Uterus (tissue), 4 donors: ENCODE results near the gene BRAF. TPM values are rescaled to one million over a fixed set of nuclear protein-coding genes. Genes with fewer than 3 reads are reported as not detected.

Experiments
- DNase-seq, 2 donors: peaks; one replicate each; pipeline ENCODE4 v3.0.0-alpha.2; 2019 to 2020
- H3K27ac ChIP-seq, 2 donors: fragments of 200-600 bp; sonication (generic); 1 replicate in 1 of 2; 2 replicates in 1 of 2; pipeline ENCODE4 v1.5.1; 2016 to 2018
- H3K27me3 ChIP-seq, 2 donors: fragments of 200-600 bp; sonication (generic); one replicate each; pipeline ENCODE4 v1.5.1; 2018 to 2019; ENCODE audit warnings: control low read depth in 1 of 2
- H3K36me3 ChIP-seq, 2 donors: fragments of 200-600 bp; sonication (generic); one replicate each; pipeline ENCODE4 v1.5.1; 2019; ENCODE audit warnings: control low read depth in 1 of 2
- H3K4me1 ChIP-seq, 2 donors: fragments of 200-600 bp; sonication (generic); one replicate each; pipeline ENCODE4 v1.5.1; 2018 to 2019; ENCODE audit warnings: control low read depth in 1 of 2
- H3K4me3 ChIP-seq, 2 donors: fragments of 200-600 bp; sonication (generic); 1 replicate in 1 of 2; 2 replicates in 1 of 2; pipeline ENCODE4 v1.5.1; 2018 to 2019; ENCODE audit warnings: mild to moderate bottlenecking in 1 of 2
- H3K9me3 ChIP-seq, 2 donors: fragments of 200-600 bp; sonication (generic); one replicate each; pipeline ENCODE4 v1.5.1; 2019; ENCODE audit warnings: control low read depth in 1 of 2
- CTCF ChIP-seq, 4 experiments: fragments of 200-600 bp in 2 of 4; fragments of 450-650 bp in 2 of 4; sonication (generic) in 2 of 4; IDR thresholded peaks; one replicate each; pipeline ENCODE4 v1.5.1; 2016 to 2019; ENCODE audit warnings: antibody characterized with exemption in 4 of 4, mild to moderate bottlenecking in 2 of 4, moderate library complexity in 1 of 4
- POLR2A ChIP-seq, 2 donors: fragments of 450-650 bp; IDR thresholded peaks; one replicate each; pipeline ENCODE4 v1.6.1; 2016; ENCODE audit warnings: antibody characterized with exemption in 2 of 2, mild to moderate bottlenecking in 1 of 2, moderate library complexity in 1 of 2
- intact Hi-C: fragments of 100-400 bp; cut with DNase I; formaldehyde crosslinking; loops from one replicate; pipeline ENCODE4 v1.15.1; 2023; ENCODE audit warnings: low total_unique reads
- total RNA-seq, 4 donors: library from RNA; depleted of rRNA in 3 of 4; stranded (reverse); fragments of >200 nt in 3 of 4; gene quantifications; one replicate each; pipeline versions ENCODE4 v1.1.0 to v1.2.4, GENCODE V29; 2014 to 2023
- donor health status: DM: yes; HTN: yes; CAD: no.

The BRAF gene
- total RNA-seq, 4 donors from 2014 or later, result 42.6 to 76.8 (median 66.5) TPM

DNA sequence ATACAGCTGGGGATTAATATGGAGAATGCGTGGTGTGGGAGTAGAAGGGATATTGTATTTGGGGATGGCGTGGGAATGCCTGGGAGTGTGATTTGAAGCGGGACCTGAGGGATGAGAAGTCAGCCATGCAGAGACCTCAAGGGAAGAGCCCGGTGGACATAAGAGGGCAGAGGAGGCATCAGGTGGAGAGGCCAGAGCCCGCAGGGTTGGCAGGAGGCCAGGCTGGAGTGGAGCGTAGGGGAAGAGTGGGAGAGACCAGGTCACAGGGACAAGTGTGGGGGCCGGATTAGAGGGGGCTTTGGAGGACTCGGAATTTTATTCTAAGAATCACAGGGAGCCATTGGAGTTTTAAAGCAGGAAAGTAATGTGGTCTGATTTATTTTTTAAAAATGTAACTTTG lies 226.3 kb downstream of the BRAF start:
- H3K9me3 ChIP-seq, result no peaks in the 10 kb centered on the region
- H3K4me3 ChIP-seq, result no peak overlapping the region
- H3K27ac ChIP-seq, result no peak overlapping the region
- no peaks in the 10 kb centered on the region for H3K4me1 ChIP-seq
- H3K27me3 ChIP-seq, result no peaks in the 10 kb centered on the region
- TF ChIP-seq POLR2A (IDR thresholded peaks at IDR 0.05) (no peak), CTCF (IDR thresholded peaks at IDR 0.05) (no peak)
- intact Hi-C loops, result no loop called here
- H3K36me3 ChIP-seq, result no peaks in the 10 kb centered on the region
- peak in 1 of 2 donors; percentile 36 for DNase-seq

- Histone ChIP-seq H3K27ac (peak overlapping the region; percentile 91 to 95), H3K27me3 (no peaks in the 10 kb centered on the region), H3K4me3 (peak overlapping the region; percentile 67 to 82), H3K36me3 (no peaks in the 10 kb centered on the region), H3K4me1 (no peaks in the 10 kb centered on the region), H3K9me3 (no peaks in the 10 kb centered on the region)
- DNase-seq, result no peak
- intact Hi-C loops, result no loop called here
- no peak for TF ChIP-seq CTCF (IDR thresholded peaks at IDR 0.05)
- TF ChIP-seq POLR2A (IDR thresholded peaks at IDR 0.05), result no peak
These were observed 227.1 kb downstream of the BRAF start for GRCh38 chr7:140697447-140698143.

GRCh38 chr7:140696680-140697446 lies 227.9 kb downstream of the BRAF start, which contains the start of gene NDUFB2:
Gene NDUFB2 (plus strand): TSS chr7:140696708. CDS start chr7:140696745, 37 bp downstream.
- TF ChIP-seq POLR2A (IDR thresholded peaks at IDR 0.05) (peak; percentile 77 to 94), CTCF (IDR thresholded peaks at IDR 0.05) (peak in 1 of 4 experiments; percentile 20)
- intact Hi-C loops, result no loop called here

GRCh38 chr7:140696024-140696679 lies 228.6 kb downstream of the BRAF start:
- Histone ChIP-seq H3K27me3 (no peaks in the 10 kb centered on the region), H3K4me1 (no peaks in the 10 kb centered on the region), H3K4me3 (peak overlapping the region; percentile 67 to 82), H3K36me3 (no peaks in the 10 kb centered on the region), H3K27ac (peak overlapping the region; percentile 91 to 95), H3K9me3 (no peaks in the 10 kb centered on the region)
- DNase-seq, result peak; percentile 96 to 97
- TF ChIP-seq CTCF (IDR thresholded peaks at IDR 0.05) (no peak), POLR2A (IDR thresholded peaks at IDR 0.05) (no peak)
- intact Hi-C loops, result no loop called here

More at GRCh38 chr7:140696680-140697446, 227.9 kb downstream of the BRAF start, which contains the start of gene NDUFB2:
- Histone ChIP-seq H3K4me1 (no peaks in the 10 kb centered on the region), H3K36me3 (no peaks in the 10 kb centered on the region), H3K27me3 (no peaks in the 10 kb centered on the region), H3K4me3 (peak within 1 kb of the TSS; percentile 67 to 82), H3K27ac (peak within 1 kb of the TSS; percentile 91 to 95), H3K9me3 (no peaks in the 10 kb centered on the region)
- peak in 1 of 2 donors; percentile 76 for DNase-seq
